SK-N-SH treated with all-trans-retinoic acid at 6 μM for 48 hours (cell line): ENCODE measurements around the gene CDC14B.

Experiments used
- ATAC-seq: fragments of 200-7000 bp; cut with Tn5 transposase; 3 replicates; pipeline ENCODE4 v1.9.1; 2020; ENCODE audit warnings: mild to moderate bottlenecking, moderate library complexity
- ARNTL ChIP-seq: fragments of 450-650 bp; formaldehyde crosslinking; IDR thresholded peaks from 2 replicates; pipeline ENCODE4 v1.5.0; 2020; ENCODE audit warnings: low read depth, mild to moderate bottlenecking, moderate library complexity, borderline replicate concordance
- BACH2 ChIP-seq: fragments of 250-450 bp; sonication (Bioruptor Pico); IDR thresholded peaks from 2 replicates; pipeline ENCODE4 v1.9.0; 2021; ENCODE audit warnings: mild to moderate bottlenecking, borderline replicate concordance
- CREB5 ChIP-seq: fragments of 250-450 bp; sonication (Bioruptor Pico); IDR thresholded peaks from 2 replicates; pipeline ENCODE4 v1.5.1; 2020; ENCODE audit warnings: low read depth, mild to moderate bottlenecking, moderate library complexity
- CSDC2 ChIP-seq: fragments of 250-450 bp; sonication (Bioruptor Pico); IDR thresholded peaks from 2 replicates; pipeline ENCODE4 v1.5.0; 2020; ENCODE audit warnings: mild to moderate bottlenecking, moderate library complexity
- ESRRG ChIP-seq: fragments of 250-450 bp; sonication (Bioruptor Pico); IDR thresholded peaks from 2 replicates; pipeline ENCODE4 v1.6.1; 2021; ENCODE audit warnings: mild to moderate bottlenecking
- GLIS3 ChIP-seq: fragments of 250-450 bp; sonication (Bioruptor Pico); IDR thresholded peaks from 2 replicates; pipeline ENCODE4 v1.5.0; 2020; ENCODE audit warnings: mild to moderate bottlenecking, moderate library complexity
- ISL1 ChIP-seq: fragments of 250-450 bp; sonication (Bioruptor Pico); IDR thresholded peaks from 2 replicates; pipeline ENCODE4 v2.1.2; 2022; ENCODE audit warnings: mild to moderate bottlenecking, moderate library complexity
- OSR1 ChIP-seq: fragments of 250-450 bp; sonication (Bioruptor Pico); IDR thresholded peaks from 2 replicates; pipeline ENCODE4 v1.8.0; 2022; ENCODE audit warnings: moderate library complexity, mild to moderate bottlenecking, inconsistent platforms
- PATZ1 ChIP-seq: fragments of 250-450 bp; sonication (Bioruptor Pico); IDR thresholded peaks from 2 replicates; pipeline ENCODE4 v1.8.0; 2020; ENCODE audit warnings: mild to moderate bottlenecking, moderate library complexity, borderline replicate concordance
- PPARA ChIP-seq: fragments of 250-450 bp; sonication (Bioruptor Pico); IDR thresholded peaks from 2 replicates; pipeline ENCODE4 v1.5.0; 2020; ENCODE audit warnings: mild to moderate bottlenecking, borderline replicate concordance
- RARB ChIP-seq: fragments of 250-450 bp; sonication (Bioruptor Pico); IDR thresholded peaks from 2 replicates; pipeline ENCODE4 v1.8.0; 2021; ENCODE audit warnings: mild to moderate bottlenecking, moderate library complexity
- SNAI2 ChIP-seq: fragments of 250-450 bp; sonication (Bioruptor Pico); IDR thresholded peaks from 2 replicates; pipeline ENCODE4 v1.5.0; 2020; ENCODE audit warnings: mild to moderate bottlenecking, moderate library complexity
- TCF4 ChIP-seq: fragments of 250-450 bp; sonication (Bioruptor Pico); IDR thresholded peaks from 2 replicates; pipeline ENCODE4 v1.8.0; 2021; ENCODE audit warnings: mild to moderate bottlenecking, moderate library complexity, borderline replicate concordance
- ZC3H10 ChIP-seq: fragments of 250-450 bp; sonication (Bioruptor Pico); IDR thresholded peaks from 2 replicates; pipeline ENCODE4 v1.5.1; 2021; ENCODE audit warnings: mild to moderate bottlenecking, moderate library complexity
- ZFP3 ChIP-seq: fragments of 250-450 bp; sonication (Bioruptor Pico); IDR thresholded peaks from 2 replicates; pipeline ENCODE4 v1.5.0; 2020; ENCODE audit warnings: mild to moderate bottlenecking, moderate library complexity
- ZFP30 ChIP-seq: fragments of 450-650 bp; formaldehyde crosslinking; IDR thresholded peaks from 2 replicates; pipeline ENCODE4 v1.5.0; 2022; ENCODE audit warnings: mild to moderate bottlenecking, moderate library complexity
- ZNF565 ChIP-seq: fragments of 450-650 bp; formaldehyde crosslinking; conservative IDR thresholded peaks from 2 replicates; pipeline ENCODE4 v1.5.0; 2020; ENCODE audit warnings: low read depth, mild to moderate bottlenecking, moderate library complexity
- ZNF70 ChIP-seq: fragments of 450-650 bp; formaldehyde crosslinking; IDR thresholded peaks from 2 replicates; pipeline ENCODE4 v1.5.0; 2020; ENCODE audit warnings: mild to moderate bottlenecking, moderate library complexity
- ZNF8 ChIP-seq: fragments of 450-650 bp; formaldehyde crosslinking; IDR thresholded peaks from 2 replicates; pipeline ENCODE4 v1.5.0; 2020; ENCODE audit warnings: mild to moderate bottlenecking, moderate library complexity
- TF ChIP-seq, protein P1 (sequence below): fragments of 250-450 bp; sonication (Bioruptor Pico); IDR thresholded peaks from 2 replicates; pipeline ENCODE4 v1.8.0; 2021; ENCODE audit warnings: low read depth, mild to moderate bottlenecking, moderate library complexity, borderline replicate concordance
- TF ChIP-seq, protein P2 (sequence below): fragments of 250-450 bp; sonication (Bioruptor Pico); IDR thresholded peaks from 2 replicates; pipeline ENCODE4 v1.5.1; 2021; ENCODE audit warnings: mild to moderate bottlenecking, moderate library complexity

CDC14B gene

GRCh38 chr9:96509026-96509425 is 110.6 kb downstream of the CDC14B start:
- no peak for TF ChIP-seq ZFP30 (CRISPR knock-in tag)
- TF ChIP-seq ESRRG (CRISPR knock-in tag) = no peak
- no peak for TF ChIP-seq RARB (CRISPR knock-in tag)
- no peak for TF ChIP-seq ZNF565
- TF ChIP-seq ZNF8 (CRISPR knock-in tag) = no peak
- no peak for TF ChIP-seq GLIS3
- ATAC-seq = no peak

GRCh38 chr9:96508227-96508940 is 111.3 kb downstream of the CDC14B start:
- no peak for TF ChIP-seq ZC3H10
- TF ChIP-seq BACH2 (CRISPR knock-in tag) = no peak
- TF ChIP-seq OSR1 (CRISPR knock-in tag) = no peak
- TF ChIP-seq ESRRG (CRISPR knock-in tag) = no peak
- no peak for TF ChIP-seq ZNF8 (CRISPR knock-in tag)
- TF ChIP-seq SNAI2 (CRISPR knock-in tag) = no peak
- no peak for TF ChIP-seq ARNTL (CRISPR knock-in tag)
- TF ChIP-seq RARB (CRISPR knock-in tag) = no peak
- TF ChIP-seq GLIS3 = no peak
- no peak for TF ChIP-seq PPARA (CRISPR knock-in tag)
- TF ChIP-seq, protein P1, sequence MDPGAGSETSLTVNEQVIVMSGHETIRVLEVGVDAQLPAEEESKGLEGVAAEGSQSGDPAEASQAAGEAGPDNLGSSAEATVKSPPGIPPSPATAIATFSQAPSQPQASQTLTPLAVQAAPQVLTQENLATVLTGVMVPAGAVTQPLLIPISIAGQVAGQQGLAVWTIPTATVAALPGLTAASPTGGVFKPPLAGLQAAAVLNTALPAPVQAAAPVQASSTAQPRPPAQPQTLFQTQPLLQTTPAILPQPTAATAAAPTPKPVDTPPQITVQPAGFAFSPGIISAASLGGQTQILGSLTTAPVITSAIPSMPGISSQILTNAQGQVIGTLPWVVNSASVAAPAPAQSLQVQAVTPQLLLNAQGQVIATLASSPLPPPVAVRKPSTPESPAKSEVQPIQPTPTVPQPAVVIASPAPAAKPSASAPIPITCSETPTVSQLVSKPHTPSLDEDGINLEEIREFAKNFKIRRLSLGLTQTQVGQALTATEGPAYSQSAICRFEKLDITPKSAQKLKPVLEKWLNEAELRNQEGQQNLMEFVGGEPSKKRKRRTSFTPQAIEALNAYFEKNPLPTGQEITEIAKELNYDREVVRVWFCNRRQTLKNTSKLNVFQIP (CRISPR knock-in tag) = no peak
- TF ChIP-seq, protein P2, sequence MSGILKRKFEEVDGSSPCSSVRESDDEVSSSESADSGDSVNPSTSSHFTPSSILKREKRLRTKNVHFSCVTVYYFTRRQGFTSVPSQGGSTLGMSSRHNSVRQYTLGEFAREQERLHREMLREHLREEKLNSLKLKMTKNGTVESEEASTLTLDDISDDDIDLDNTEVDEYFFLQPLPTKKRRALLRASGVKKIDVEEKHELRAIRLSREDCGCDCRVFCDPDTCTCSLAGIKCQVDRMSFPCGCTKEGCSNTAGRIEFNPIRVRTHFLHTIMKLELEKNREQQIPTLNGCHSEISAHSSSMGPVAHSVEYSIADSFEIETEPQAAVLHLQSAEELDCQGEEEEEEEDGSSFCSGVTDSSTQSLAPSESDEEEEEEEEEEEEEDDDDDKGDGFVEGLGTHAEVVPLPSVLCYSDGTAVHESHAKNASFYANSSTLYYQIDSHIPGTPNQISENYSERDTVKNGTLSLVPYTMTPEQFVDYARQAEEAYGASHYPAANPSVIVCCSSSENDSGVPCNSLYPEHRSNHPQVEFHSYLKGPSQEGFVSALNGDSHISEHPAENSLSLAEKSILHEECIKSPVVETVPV (CRISPR knock-in tag) = no peak
- TF ChIP-seq PATZ1 (CRISPR knock-in tag) = no peak
- TF ChIP-seq TCF4 (CRISPR knock-in tag) = no peak
- no peak for TF ChIP-seq ZFP30 (CRISPR knock-in tag)
- no peak for TF ChIP-seq ZNF565
- TF ChIP-seq ZFP3 (CRISPR knock-in tag) = no peak
- TF ChIP-seq ISL1 (CRISPR knock-in tag) = no peak
- TF ChIP-seq CSDC2 (CRISPR knock-in tag) = no peak
- ATAC-seq = no peak

DNA sequence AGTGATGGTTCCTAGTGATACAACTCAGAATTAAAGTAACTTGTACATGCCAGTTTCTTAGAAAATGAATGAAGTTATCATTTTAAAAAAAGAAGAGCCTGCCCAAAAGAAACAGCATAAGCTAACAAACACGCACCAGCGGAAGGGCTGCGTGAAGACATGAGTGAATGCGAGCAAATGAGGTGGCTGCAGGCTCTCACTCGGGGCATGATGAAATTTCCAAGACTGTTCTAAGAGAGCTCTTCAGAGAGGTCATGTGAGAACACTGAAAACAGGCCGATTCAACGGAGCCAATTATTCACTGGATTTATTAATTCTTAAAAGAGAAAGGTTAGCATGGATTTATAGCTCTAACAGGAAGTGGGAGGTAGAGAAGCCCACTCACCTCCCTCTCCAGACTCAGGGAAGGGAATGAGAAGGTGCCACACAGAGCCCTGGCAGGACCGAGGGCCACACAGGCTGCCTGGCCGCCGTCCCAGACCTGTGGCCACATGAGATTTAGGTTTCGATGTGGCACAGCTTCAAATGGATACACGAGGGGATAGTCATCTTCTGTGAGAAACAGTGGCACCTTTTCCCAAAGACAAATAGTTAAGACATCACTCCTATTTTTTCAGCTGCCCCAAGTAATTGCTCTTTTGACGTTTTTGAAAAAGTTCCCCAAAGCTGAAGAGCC is 114.2 kb downstream of the CDC14B start:
- TF ChIP-seq, protein P2 (CRISPR knock-in tag) = no peak
- TF ChIP-seq ESRRG (CRISPR knock-in tag) (no peak), ZNF8 (CRISPR knock-in tag) (no peak), PPARA (CRISPR knock-in tag) (no peak), ZNF70 (CRISPR knock-in tag) (no peak), PATZ1 (CRISPR knock-in tag) (no peak), GLIS3 (no peak), SNAI2 (CRISPR knock-in tag) (no peak), ZFP3 (CRISPR knock-in tag) (no peak), ZC3H10 (no peak), ARNTL (CRISPR knock-in tag) (no peak), ISL1 (CRISPR knock-in tag) (no peak), BACH2 (CRISPR knock-in tag) (no peak), CREB5 (CRISPR knock-in tag) (no peak), ZNF565 (no peak)
- TF ChIP-seq, protein P1 (CRISPR knock-in tag) = no peak
- ATAC-seq = no peak
